ENCODE measurements around the gene TMEFF2. TPM values are rescaled to one million over a fixed set of nuclear protein-coding genes. Genes with fewer than 3 reads are reported as not detected.

The TMEFF2 gene, protein sequence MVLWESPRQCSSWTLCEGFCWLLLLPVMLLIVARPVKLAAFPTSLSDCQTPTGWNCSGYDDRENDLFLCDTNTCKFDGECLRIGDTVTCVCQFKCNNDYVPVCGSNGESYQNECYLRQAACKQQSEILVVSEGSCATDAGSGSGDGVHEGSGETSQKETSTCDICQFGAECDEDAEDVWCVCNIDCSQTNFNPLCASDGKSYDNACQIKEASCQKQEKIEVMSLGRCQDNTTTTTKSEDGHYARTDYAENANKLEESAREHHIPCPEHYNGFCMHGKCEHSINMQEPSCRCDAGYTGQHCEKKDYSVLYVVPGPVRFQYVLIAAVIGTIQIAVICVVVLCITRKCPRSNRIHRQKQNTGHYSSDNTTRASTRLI
- total RNA-seq: under 0.01 and 0.07 TPM in 2 replicates

DNA sequence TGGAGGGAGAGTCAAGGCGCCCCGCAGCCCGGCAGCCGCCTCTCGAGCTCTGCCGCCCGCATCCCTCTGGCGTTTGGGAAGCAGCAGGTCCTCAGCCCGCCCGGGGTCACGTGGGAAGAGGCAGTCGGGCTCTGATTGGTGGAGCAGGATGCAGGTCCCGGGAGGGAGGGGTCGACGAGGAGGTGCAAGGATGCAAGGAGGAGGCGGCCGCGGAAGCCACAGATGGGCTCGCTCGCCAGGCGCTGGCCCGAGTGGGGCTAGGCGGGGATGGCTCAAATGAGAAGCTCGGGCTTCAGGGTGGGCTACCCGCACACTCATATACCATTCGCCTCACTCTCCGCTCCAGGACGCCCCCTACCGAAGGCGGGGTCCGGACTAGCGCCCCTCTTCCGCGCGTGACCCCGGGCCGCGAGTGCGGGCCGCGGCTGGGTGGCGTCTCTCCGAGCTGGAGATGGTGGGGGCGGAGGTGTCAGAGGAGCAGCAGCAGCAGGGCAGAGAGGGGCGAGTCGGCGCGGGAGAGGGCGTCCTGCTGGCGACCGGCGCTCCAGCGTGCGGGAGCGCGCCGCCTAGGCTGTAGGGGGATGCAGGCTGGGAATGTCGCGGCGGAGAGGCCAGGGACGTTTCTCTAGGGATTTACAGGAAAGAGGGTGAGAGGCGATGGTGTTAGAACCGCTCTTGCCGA lies at the start of gene TMEFF2:
TSS of gene TMEFF2 (minus strand) at position 68 of the 682 bp plus-strand sequence. CDS start 409 bp downstream, outside the sequence.

